ENCODE measurements around the gene LURAP1L. TPM values are rescaled to one million over a fixed set of nuclear protein-coding genes. Genes with fewer than 3 reads are reported as not detected.

LURAP1L gene
- total RNA-seq, 1 experiment from 2014 or later, result 1.7 TPM

- ATAC-seq, result no peak
- Mint-ChIP-seq H3K4me1 (peaks cover 5% of the 10 kb centered on the region), H3K27me3 (ENCODE audit: low read depth) (no peaks in the 10 kb centered on the region; the same call in 1 of the 2 replicates), H3K4me3 (no peak overlapping the region), H3K9me3 (peaks cover 17% of the 10 kb centered on the region), H3K36me3 (no peaks in the 10 kb centered on the region), H3K27ac (no peak overlapping the region)
- CTCF ChIA-PET, result no interaction called here
- no peak for DNase-seq (ENCODE audit: low spot score)
- TF ChIP-seq RELA (CRISPR knock-in tag; IDR thresholded peaks at IDR 0.05; ENCODE audit: borderline replicate concordance) (no peak), CREM (CRISPR knock-in tag; IDR thresholded peaks at IDR 0.05) (no peak), NR1H2 (CRISPR knock-in tag; IDR thresholded peaks at IDR 0.05) (no peak), ZNF121 (CRISPR knock-in tag; IDR thresholded peaks at IDR 0.05) (no peak), HMGXB4 (CRISPR knock-in tag; IDR thresholded peaks at IDR 0.05) (no peak), ATF1 (CRISPR knock-in tag; IDR thresholded peaks at IDR 0.05) (no peak), ZNF425 (CRISPR knock-in tag; conservative IDR thresholded peaks at IDR 0.05) (no peak), MXD4 (CRISPR knock-in tag; IDR thresholded peaks at IDR 0.05; ENCODE audit: borderline replicate concordance) (no peak)
- TF ChIP-seq, protein P1, sequence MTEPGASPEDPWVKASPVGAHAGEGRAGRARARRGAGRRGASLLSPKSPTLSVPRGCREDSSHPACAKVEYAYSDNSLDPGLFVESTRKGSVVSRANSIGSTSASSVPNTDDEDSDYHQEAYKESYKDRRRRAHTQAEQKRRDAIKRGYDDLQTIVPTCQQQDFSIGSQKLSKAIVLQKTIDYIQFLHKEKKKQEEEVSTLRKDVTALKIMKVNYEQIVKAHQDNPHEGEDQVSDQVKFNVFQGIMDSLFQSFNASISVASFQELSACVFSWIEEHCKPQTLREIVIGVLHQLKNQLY (CRISPR knock-in tag; IDR thresholded peaks at IDR 0.05), result no peak
- TF ChIP-seq, protein P2, sequence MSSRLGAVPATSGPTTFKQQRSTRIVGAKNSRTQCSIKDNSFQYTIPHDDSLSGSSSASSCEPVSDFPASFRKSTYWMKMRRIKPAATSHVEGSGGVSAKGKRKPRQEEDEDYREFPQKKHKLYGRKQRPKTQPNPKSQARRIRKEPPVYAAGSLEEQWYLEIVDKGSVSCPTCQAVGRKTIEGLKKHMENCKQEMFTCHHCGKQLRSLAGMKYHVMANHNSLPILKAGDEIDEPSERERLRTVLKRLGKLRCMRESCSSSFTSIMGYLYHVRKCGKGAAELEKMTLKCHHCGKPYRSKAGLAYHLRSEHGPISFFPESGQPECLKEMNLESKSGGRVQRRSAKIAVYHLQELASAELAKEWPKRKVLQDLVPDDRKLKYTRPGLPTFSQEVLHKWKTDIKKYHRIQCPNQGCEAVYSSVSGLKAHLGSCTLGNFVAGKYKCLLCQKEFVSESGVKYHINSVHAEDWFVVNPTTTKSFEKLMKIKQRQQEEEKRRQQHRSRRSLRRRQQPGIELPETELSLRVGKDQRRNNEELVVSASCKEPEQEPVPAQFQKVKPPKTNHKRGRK (CRISPR knock-in tag; IDR thresholded peaks at IDR 0.05; ENCODE audit: borderline replicate concordance), result no peak
- POLR2A ChIA-PET, result interaction anchor here (0.7 kb wide), 1 partner anchor 26 kb away, joined by 3 read pairs; no protein-coding TSS in a partner anchor
Measured at GRCh38 chr9:12783767-12784460, 9.1 kb downstream of the LURAP1L start.

DNA sequence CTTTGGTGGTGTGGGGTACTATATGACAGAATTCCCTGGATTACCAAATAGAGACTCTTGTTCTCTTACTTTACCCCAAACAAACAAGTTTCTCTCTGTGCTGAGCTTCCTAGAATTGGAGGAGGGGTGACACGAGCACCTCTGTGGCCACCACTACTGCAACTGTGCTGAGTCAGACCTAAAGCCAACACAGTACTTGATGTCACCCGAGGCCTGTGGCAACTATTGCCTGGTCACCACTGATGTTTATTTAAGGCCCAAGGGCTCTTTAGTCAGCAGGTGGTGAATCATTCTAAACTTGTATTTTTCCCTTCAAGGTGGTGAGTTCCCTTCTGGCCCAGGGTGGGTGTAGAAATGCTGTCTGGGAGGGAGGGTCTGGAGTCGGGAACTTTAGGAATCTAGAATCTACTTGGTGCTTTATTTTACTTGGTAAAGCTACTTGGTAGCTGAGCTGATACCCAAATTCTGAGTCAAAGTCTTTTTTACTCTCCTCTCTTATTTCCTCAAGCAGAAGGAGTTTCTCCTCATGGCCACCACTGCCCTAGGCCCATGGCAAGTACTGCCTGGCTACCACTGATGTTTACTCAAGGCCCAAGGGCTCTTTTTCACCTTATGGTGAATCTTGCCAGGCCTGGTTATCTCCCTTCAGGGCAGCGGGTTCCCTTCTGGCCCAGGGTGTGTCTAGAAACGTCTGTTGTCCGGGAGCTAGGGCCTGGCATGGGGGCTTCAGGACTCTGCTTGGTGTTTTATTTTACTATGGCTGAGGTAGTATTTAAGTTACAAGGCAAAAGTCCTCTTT lies 9.8 kb downstream of the LURAP1L start:
- ChIA-PET POLR2A (interaction anchor here (0.7 kb wide), 1 partner anchor 25 kb away, joined by 3 read pairs; no protein-coding TSS in a partner anchor), CTCF (interaction anchor here (1.0 kb wide), 1 partner anchor 8 kb away, joined by 3 read pairs; no protein-coding TSS in a partner anchor)
- Mint-ChIP-seq H3K27me3 (ENCODE audit: low read depth) (no peaks in the 10 kb centered on the region; the same call in 1 of the 2 replicates), H3K36me3 (no peaks in the 10 kb centered on the region), H3K27ac (no peak overlapping the region), H3K4me3 (no peak overlapping the region), H3K9me3 (peaks cover 17% of the 10 kb centered on the region), H3K4me1 (peaks cover 5% of the 10 kb centered on the region)
- ATAC-seq, result no peak
- TF ChIP-seq ESRRA (CRISPR knock-in tag; IDR thresholded peaks at IDR 0.05; ENCODE audit: borderline replicate concordance) (no peak), GABPB1 (CRISPR knock-in tag; IDR thresholded peaks at IDR 0.05) (peak; percentile 84), ZNF671 (CRISPR knock-in tag; IDR thresholded peaks at IDR 0.05) (no peak)
- no peak for DNase-seq (ENCODE audit: low spot score)

- H3K27ac Mint-ChIP-seq, result no peak overlapping the region
- H3K4me1 Mint-ChIP-seq, result peaks cover 5% of the 10 kb centered on the region
- no peak for ATAC-seq
- POLR2A ChIA-PET, result no interaction called here
- DNase-seq (ENCODE audit: low spot score), result no peak
- CTCF ChIA-PET, result interaction anchor here (1.0 kb wide), 1 partner anchor 9 kb away, joined by 3 read pairs; no protein-coding TSS in a partner anchor
- no peak overlapping the region for H3K4me3 Mint-ChIP-seq
- no peaks in the 10 kb centered on the region; the same call in 1 of the 2 replicates for H3K27me3 Mint-ChIP-seq (ENCODE audit: low read depth)
- H3K36me3 Mint-ChIP-seq, result no peaks in the 10 kb centered on the region
- H3K9me3 Mint-ChIP-seq, result peaks cover 17% of the 10 kb centered on the region
- TF ChIP-seq ETV6 (CRISPR knock-in tag; IDR thresholded peaks at IDR 0.05) (no peak), JAZF1 (CRISPR knock-in tag; IDR thresholded peaks at IDR 0.05) (no peak), ZNF219 (CRISPR knock-in tag; IDR thresholded peaks at IDR 0.05; ENCODE audit: borderline replicate concordance) (no peak), SMAD3 (CRISPR knock-in tag; IDR thresholded peaks at IDR 0.05; ENCODE audit: borderline replicate concordance) (no peak)
- TF ChIP-seq, protein P3, sequence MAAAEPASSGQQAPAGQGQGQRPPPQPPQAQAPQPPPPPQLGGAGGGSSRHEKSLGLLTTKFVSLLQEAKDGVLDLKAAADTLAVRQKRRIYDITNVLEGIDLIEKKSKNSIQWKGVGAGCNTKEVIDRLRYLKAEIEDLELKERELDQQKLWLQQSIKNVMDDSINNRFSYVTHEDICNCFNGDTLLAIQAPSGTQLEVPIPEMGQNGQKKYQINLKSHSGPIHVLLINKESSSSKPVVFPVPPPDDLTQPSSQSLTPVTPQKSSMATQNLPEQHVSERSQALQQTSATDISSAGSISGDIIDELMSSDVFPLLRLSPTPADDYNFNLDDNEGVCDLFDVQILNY (CRISPR knock-in tag; IDR thresholded peaks at IDR 0.05), result no peak
Measured at GRCh38 chr9:12785260-12785770, 10.5 kb downstream of the LURAP1L start.

All from WTC11 (cell line).